Breast epithelium (tissue), 4 donors: ENCODE measurements around the gene ANKIB1. TPM values are rescaled to one million over a fixed set of nuclear protein-coding genes. Genes with fewer than 3 reads are reported as not detected.

ENCODE experiments used
- DNase-seq, 2 donors: peaks; one replicate each; pipeline ENCODE4 v3.0.0-alpha.2; 2019; ENCODE audit warnings: low spot score in 2 of 2
- H3K27ac ChIP-seq, 2 donors: fragments of 200-600 bp; sonication (generic) in 1 of 2; one replicate each; pipeline ENCODE4 v1.5.1; 2016 to 2019; ENCODE audit warnings: mild to moderate bottlenecking in 1 of 2
- H3K27me3 ChIP-seq, 2 donors: fragments of 200-600 bp; sonication (generic) in 1 of 2; one replicate each; pipeline versions ENCODE4 v1.5.1 to v1.6.0; 2017 to 2019; ENCODE audit warnings: control low read depth in 1 of 2, mild to moderate bottlenecking in 1 of 2
- H3K36me3 ChIP-seq: fragments of 200-600 bp; one replicate; pipeline ENCODE4 v1.5.1; 2019
- H3K4me1 ChIP-seq, 2 donors: fragments of 200-600 bp; sonication (generic); one replicate each; pipeline ENCODE4 v1.5.1; 2016 to 2019; ENCODE audit warnings: control low read depth in 1 of 2
- H3K4me3 ChIP-seq, 3 donors: fragments of 200-600 bp; sonication (generic); 1 replicate in 2 of 3; 2 replicates in 1 of 3; pipeline ENCODE4 v1.5.1; 2016 to 2019; ENCODE audit warnings: mild to moderate bottlenecking in 3 of 3, moderate library complexity in 2 of 3
- H3K9me3 ChIP-seq, 2 donors: fragments of 200-600 bp; sonication (generic) in 1 of 2; one replicate each; pipeline ENCODE4 v1.5.1; 2016 to 2019; ENCODE audit warnings: control low read depth in 1 of 2
- POLR2A ChIP-seq: fragments of 450-650 bp; IDR thresholded peaks from one replicate; pipeline ENCODE4 v1.6.1; 2016; ENCODE audit warnings: antibody characterized with exemption, mild to moderate bottlenecking, moderate library complexity
- POLR2AphosphoS5 ChIP-seq, 3 donors: sonication (generic); formaldehyde crosslinking; IDR thresholded peaks; one replicate each; pipeline ENCODE4 v1.6.1; 2017; ENCODE audit warnings: antibody characterized with exemption in 3 of 3
- intact Hi-C: fragments of 100-400 bp; cut with DNase I; formaldehyde crosslinking; loops from one replicate; pipeline ENCODE4 v1.15.1; 2023; ENCODE audit warnings: low total_unique reads
- total RNA-seq, 3 donors: library from RNA; depleted of rRNA; stranded (reverse); fragments of >200 nt; gene quantifications; one replicate each; pipeline ENCODE4 v1.1.0, GENCODE V29; 2016
- TF ChIP-seq, protein P1 (sequence below), 3 donors: fragments of 450-650 bp; IDR thresholded peaks; one replicate each; pipeline ENCODE4 v1.5.1; 2016 to 2017; ENCODE audit warnings: antibody characterized with exemption in 3 of 3, mild to moderate bottlenecking in 3 of 3, moderate library complexity in 3 of 3

ANKIB1 gene
- total RNA-seq, 3 donors from 2014 or later, result 51.8 to 61.3 (median 54.2) TPM

DNA sequence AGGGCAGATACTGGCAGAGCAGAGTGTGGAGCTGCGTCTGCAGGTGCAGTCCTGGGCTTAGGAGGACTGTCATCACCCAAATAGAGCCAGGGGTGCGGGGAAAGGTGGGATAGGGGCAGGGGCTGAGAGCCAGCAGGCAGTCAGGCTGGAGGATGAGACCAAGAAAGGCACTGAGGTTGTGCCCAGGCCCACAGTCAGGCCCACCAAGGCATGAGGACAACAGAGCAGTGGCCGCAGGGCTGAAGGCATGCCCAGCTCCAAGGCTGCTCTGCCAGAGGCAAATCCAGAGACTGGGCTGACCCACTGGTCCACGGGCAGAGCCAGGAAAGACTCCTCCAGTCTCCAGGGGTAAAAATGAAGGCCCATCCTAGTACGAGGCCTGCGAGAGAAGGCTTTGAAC lies 177.2 kb downstream of the ANKIB1 start:
- Histone ChIP-seq H3K27ac (no peak overlapping the region), H3K36me3 (no peaks in the 10 kb centered on the region), H3K27me3 (peaks cover 0 to 4% of the 10 kb centered on the region in 2 donors), H3K4me1 (no peaks in the 10 kb centered on the region), H3K4me3 (no peak overlapping the region), H3K9me3 (no peaks in the 10 kb centered on the region)
- TF ChIP-seq, protein P1, sequence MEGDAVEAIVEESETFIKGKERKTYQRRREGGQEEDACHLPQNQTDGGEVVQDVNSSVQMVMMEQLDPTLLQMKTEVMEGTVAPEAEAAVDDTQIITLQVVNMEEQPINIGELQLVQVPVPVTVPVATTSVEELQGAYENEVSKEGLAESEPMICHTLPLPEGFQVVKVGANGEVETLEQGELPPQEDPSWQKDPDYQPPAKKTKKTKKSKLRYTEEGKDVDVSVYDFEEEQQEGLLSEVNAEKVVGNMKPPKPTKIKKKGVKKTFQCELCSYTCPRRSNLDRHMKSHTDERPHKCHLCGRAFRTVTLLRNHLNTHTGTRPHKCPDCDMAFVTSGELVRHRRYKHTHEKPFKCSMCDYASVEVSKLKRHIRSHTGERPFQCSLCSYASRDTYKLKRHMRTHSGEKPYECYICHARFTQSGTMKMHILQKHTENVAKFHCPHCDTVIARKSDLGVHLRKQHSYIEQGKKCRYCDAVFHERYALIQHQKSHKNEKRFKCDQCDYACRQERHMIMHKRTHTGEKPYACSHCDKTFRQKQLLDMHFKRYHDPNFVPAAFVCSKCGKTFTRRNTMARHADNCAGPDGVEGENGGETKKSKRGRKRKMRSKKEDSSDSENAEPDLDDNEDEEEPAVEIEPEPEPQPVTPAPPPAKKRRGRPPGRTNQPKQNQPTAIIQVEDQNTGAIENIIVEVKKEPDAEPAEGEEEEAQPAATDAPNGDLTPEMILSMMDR (IDR thresholded peaks at IDR 0.05), result no peak
- TF ChIP-seq POLR2AphosphoS5 (IDR thresholded peaks at IDR 0.05), result no peak
- TF ChIP-seq POLR2A, result no peak
- no peak for DNase-seq
- intact Hi-C loops, result no loop called here

DNA sequence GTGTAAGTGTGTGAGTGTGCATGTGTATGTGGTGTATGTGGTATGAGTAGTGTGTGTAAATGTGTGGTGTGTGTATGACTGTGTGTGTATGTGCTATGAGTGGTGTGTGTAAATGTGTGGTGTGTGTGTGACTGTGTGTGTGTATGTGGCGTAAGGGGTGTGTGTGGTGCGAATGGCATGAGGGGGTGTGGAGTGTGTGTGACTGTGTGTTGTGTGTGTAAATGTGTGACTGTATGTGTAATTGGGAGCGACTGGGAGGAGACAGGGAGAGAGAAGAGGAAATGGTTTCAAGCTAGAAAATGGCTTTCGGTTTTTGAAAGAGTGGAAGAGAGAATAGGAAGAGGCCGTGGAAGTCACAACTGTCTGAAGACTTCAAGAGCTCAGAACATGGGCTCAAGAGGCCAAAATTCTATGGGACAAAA lies 177.9 kb downstream of the ANKIB1 start:
- intact Hi-C loops, result no loop called here
- no peak for DNase-seq
- no peaks in the 10 kb centered on the region for H3K9me3 ChIP-seq
- H3K27ac ChIP-seq, result no peak overlapping the region
- H3K27me3 ChIP-seq, result peaks cover 0 to 4% of the 10 kb centered on the region in 2 donors
- H3K4me1 ChIP-seq, result no peaks in the 10 kb centered on the region
- H3K4me3 ChIP-seq, result peak overlapping the region in 1 of 3 donors; percentile 42
- TF ChIP-seq POLR2AphosphoS5 (IDR thresholded peaks at IDR 0.05), result no peak
- TF ChIP-seq, protein P1 (IDR thresholded peaks at IDR 0.05), result no peak
- no peak for TF ChIP-seq POLR2A
- H3K36me3 ChIP-seq, result no peaks in the 10 kb centered on the region

DNA sequence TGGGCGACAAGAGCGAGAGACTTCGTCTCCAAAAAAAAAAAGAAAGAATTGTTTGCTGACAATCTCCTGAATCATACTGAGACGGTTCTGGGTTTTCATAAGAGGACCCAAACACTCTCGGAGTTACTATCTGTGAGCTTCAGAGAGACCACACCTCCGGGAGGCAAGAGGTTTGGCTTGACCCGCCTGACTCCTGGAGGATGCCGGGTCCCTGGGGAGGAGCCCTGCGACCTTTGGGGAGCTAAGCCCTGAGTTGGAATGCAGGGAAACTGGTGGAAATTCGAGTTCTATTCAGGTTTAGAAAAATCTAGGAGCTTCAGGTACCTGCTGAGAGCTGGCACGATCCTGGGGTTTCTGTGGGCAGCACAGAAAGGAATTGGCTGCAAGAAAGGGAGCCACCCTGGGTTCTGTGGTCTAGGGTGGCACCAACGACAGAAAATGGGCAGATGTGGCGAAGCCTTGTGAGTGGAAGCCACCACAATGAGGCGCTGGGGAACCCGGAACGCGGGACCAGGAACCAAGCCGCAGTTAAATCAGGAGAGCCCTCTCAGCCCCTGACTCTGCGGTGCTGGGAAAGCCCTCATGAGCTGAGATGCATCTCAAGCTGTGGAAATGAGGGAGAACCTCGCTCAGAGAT lies 179.7 kb downstream of the ANKIB1 start:
- no peak for DNase-seq
- intact Hi-C loops, result no loop called here
- Histone ChIP-seq H3K27ac (no peak overlapping the region), H3K36me3 (no peaks in the 10 kb centered on the region), H3K27me3 (peaks cover 0 to 4% of the 10 kb centered on the region in 2 donors), H3K4me1 (no peaks in the 10 kb centered on the region), H3K4me3 (no peak overlapping the region), H3K9me3 (no peaks in the 10 kb centered on the region)
- no peak for TF ChIP-seq POLR2A
- TF ChIP-seq POLR2AphosphoS5 (IDR thresholded peaks at IDR 0.05), result no peak
- TF ChIP-seq, protein P1 (IDR thresholded peaks at IDR 0.05), result no peak

DNA sequence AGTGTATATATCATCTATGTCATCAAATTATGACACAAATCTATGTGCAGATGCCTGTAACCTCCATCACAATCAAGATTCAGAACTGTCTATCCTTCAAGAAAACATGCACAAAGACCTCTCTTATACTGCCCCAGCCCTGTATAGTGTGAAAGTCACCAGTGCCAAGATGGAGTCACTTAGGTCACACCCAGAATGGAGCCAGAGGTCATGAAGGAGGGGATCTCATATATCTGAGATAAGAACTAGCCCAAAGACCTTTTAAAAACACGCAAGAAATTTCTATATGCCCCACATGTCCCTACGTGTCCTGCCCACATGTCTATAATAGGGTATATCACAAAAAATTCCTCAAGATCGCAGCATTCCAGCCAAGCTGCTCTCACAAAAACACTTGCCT lies 181.4 kb downstream of the ANKIB1 start:
- DNase-seq, result no peak
- intact Hi-C loops, result no loop called here
- H3K4me3 ChIP-seq, result no peak overlapping the region

GRCh38 chr7:92432299-92432946 lies 186.6 kb downstream of the ANKIB1 start:
- H3K4me1 ChIP-seq, result no peaks in the 10 kb centered on the region
- no peak overlapping the region for H3K27ac ChIP-seq
- no peaks in the 10 kb centered on the region for H3K27me3 ChIP-seq
- H3K36me3 ChIP-seq, result no peaks in the 10 kb centered on the region
- H3K9me3 ChIP-seq, result no peaks in the 10 kb centered on the region
- intact Hi-C loops, result no loop called here
- H3K4me3 ChIP-seq, result no peak overlapping the region
- TF ChIP-seq POLR2AphosphoS5 (IDR thresholded peaks at IDR 0.05) (no peak), POLR2A (no peak)
- TF ChIP-seq, protein P1 (IDR thresholded peaks at IDR 0.05), result no peak
- DNase-seq, result no peak

More for the DNA sequence above, 181.4 kb downstream of the ANKIB1 start:
- Histone ChIP-seq H3K36me3 (no peaks in the 10 kb centered on the region), H3K9me3 (no peaks in the 10 kb centered on the region), H3K27me3 (peaks cover 0 to 4% of the 10 kb centered on the region in 2 donors), H3K27ac (no peak overlapping the region), H3K4me1 (no peaks in the 10 kb centered on the region)
- TF ChIP-seq POLR2AphosphoS5 (IDR thresholded peaks at IDR 0.05), result no peak
- TF ChIP-seq, protein P1 (IDR thresholded peaks at IDR 0.05), result no peak
- no peak for TF ChIP-seq POLR2A
